Panc1 (cell line): Measurements from ENCODE around the gene DSCAML1. TPM values are rescaled to one million over a fixed set of nuclear protein-coding genes. Genes with fewer than 3 reads are reported as not detected.

Experiments used
- ATAC-seq: fragments of 200-7000 bp; cut with Tn5 transposase; 2 replicates; pipeline ENCODE4 v1.9.1; 2020; ENCODE audit warnings: mild to moderate bottlenecking, moderate library complexity
- BruUV-seq: library from RNA; stranded (reverse); fragments of 400-500 nt; replicated peaks from 2 replicates; lab custom pipeline; 2021; lab: Mats Ljungman, UMichigan
- CTCF ChIA-PET: fragments of 300-600 bp; sonication (Branson Sonifier 250); formaldehyde crosslinking; loops from one replicate; lab custom pipeline; 2022; ENCODE audit warnings: antibody characterized with exemption; lab: Charles Lee
- POLR2A ChIA-PET: fragments of 300-600 bp; sonication (Branson Sonifier 250); formaldehyde crosslinking; loops from one replicate; lab custom pipeline; 2022; ENCODE audit warnings: antibody characterized with exemption; lab: Charles Lee
- DNase-seq: peaks from one replicate; pipeline ENCODE4 v3.0.0-alpha.2; 2010; ENCODE audit warnings: low read depth, low spot score
- H3K27ac ChIP-seq: 2 replicates; pipeline ENCODE4 v1.5.1; 2011; ENCODE audit warnings: mild to moderate bottlenecking, low read length, inconsistent platforms
- H3K27me3 ChIP-seq: fragments of 200-500 bp; sonication (Bioruptor generic); 2 replicates; pipeline ENCODE4 v1.6.0; 2014; ENCODE audit warnings: low read length, inconsistent platforms; ENCODE audit not compliant: control insufficient read depth, insufficient read depth
- H3K36me3 ChIP-seq: fragments of 200-500 bp; sonication (Bioruptor generic); 2 replicates; pipeline ENCODE4 v1.5.1; 2014; ENCODE audit warnings: inconsistent platforms, mild to moderate bottlenecking, low read length, moderate library complexity; ENCODE audit not compliant: control insufficient read depth, insufficient read depth
- H3K4me1 ChIP-seq: 2 replicates; pipeline ENCODE4 v1.5.1; 2011; ENCODE audit warnings: inconsistent platforms, mild to moderate bottlenecking, low read length, moderate library complexity; ENCODE audit not compliant: control insufficient read depth, insufficient read depth
- H3K4me3 ChIP-seq, 2 experiments: 2 replicates each; pipeline ENCODE4 v1.5.1; 2011 to 2012; ENCODE audit warnings: low read depth in 2 of 2, low read length in 2 of 2, mild to moderate bottlenecking in 2 of 2, inconsistent platforms in 1 of 2, moderate library complexity in 1 of 2
- H3K9me3 ChIP-seq: fragments of 200-500 bp; sonication (Bioruptor generic); 2 replicates; pipeline ENCODE4 v1.5.1; 2014; ENCODE audit warnings: low read depth, mild to moderate bottlenecking, inconsistent platforms, low read length, moderate library complexity; ENCODE audit not compliant: control insufficient read depth, insufficient read depth
- CTCF ChIP-seq: fragments of 450-650 bp; IDR thresholded peaks from 2 replicates; pipeline ENCODE4 v1.5.1; 2017; ENCODE audit warnings: mild to moderate bottlenecking
- POLR2AphosphoS5 ChIP-seq: IDR thresholded peaks from 2 replicates; pipeline ENCODE4 v1.6.1; 2012; ENCODE audit warnings: mild to moderate bottlenecking, low read depth, low read length, moderate library complexity
- REST ChIP-seq, 2 experiments: IDR thresholded peaks; 2 replicates each; pipeline ENCODE4 v1.6.1; 2011 to 2012; ENCODE audit warnings: low read depth in 2 of 2, control low read depth in 1 of 2, low read length in 1 of 2, mild to moderate bottlenecking in 1 of 2, moderate library complexity in 1 of 2; ENCODE audit not compliant: insufficient read depth in 1 of 2
- SIN3A ChIP-seq: IDR thresholded peaks from 2 replicates; pipeline ENCODE4 v1.6.1; 2012; ENCODE audit warnings: low read depth, mild to moderate bottlenecking, low read length, moderate library complexity, borderline replicate concordance; ENCODE audit not compliant: insufficient read depth
- TCF7L2 ChIP-seq: IDR thresholded peaks from 2 replicates; pipeline ENCODE4 v1.6.1; 2011; ENCODE audit warnings: mild to moderate bottlenecking, low read depth, low read length, inconsistent platforms
- in situ Hi-C: cut with HindIII; loops from 2 replicates; pipeline ENCODE4 v1.10.0; 2016; ENCODE audit warnings: low sequenced_read_pairs, low pct_unique_long_range_greater_than_20kb
- intact Hi-C: fragments of 100-400 bp; cut with micrococcal nuclease; formaldehyde crosslinking; loops from one replicate; pipeline ENCODE4 v1.10.0; 2022; ENCODE audit not compliant: unreplicated experiment
- total RNA-seq: library from RNA; stranded (reverse); gene quantifications from one replicate; pipeline ENCODE4 v1.2.1, GENCODE V29; 2021; ENCODE audit not compliant: unreplicated experiment

Gene DSCAML1
- total RNA-seq, 1 experiment from 2014 or later: 1.6 TPM

GRCh38 chr11:117803896-117804295, 6.9 kb upstream of the DSCAML1 start:
- H3K4me3 ChIP-seq: no peak overlapping the region
- ChIA-PET CTCF (no interaction called here), POLR2A (no interaction called here)
- in situ Hi-C loops (loop anchor here (25.0 kb wide), 1 partner anchor 367 kb away; no protein-coding TSS in a partner anchor), intact Hi-C loops (no loop called here)
- ATAC-seq (no peak), DNase-seq (no peak)
- BruUV-seq: no TSS peak
- TF ChIP-seq POLR2AphosphoS5 (no peak), TCF7L2 (no peak), CTCF (no peak), SIN3A (no peak), REST (IDR thresholded peaks at IDR 0.05; ENCODE audit: insufficient read depth in 1 of 2, low read depth in 2 of 2, low read length in 1 of 2) (no peak)
- H3K9me3 ChIP-seq: no peaks in the 10 kb centered on the region
- peaks cover 19% of the 10 kb centered on the region for H3K27me3 ChIP-seq
- no peaks in the 10 kb centered on the region for H3K4me1 ChIP-seq
- H3K27ac ChIP-seq: no peak overlapping the region
- no peaks in the 10 kb centered on the region for H3K36me3 ChIP-seq

- in situ Hi-C loops: loop anchor here (25.0 kb wide), 1 partner anchor 362 kb away; no protein-coding TSS in a partner anchor
- intact Hi-C loops: no loop called here
Measured at GRCh38 chr11:117799634-117800033, 2.6 kb upstream of the DSCAML1 start.

More at GRCh38 chr11:117799634-117800033, 2.6 kb upstream of the DSCAML1 start:
- ChIA-PET POLR2A (no interaction called here), CTCF (interaction anchor here (0.6 to 1.2 kb wide), 2 partner anchors 18 to 373 kb away, joined by 3 to 4 read pairs; no protein-coding TSS in a partner anchor)
- Histone ChIP-seq H3K4me3 (no peak overlapping the region), H3K4me1 (peaks cover 10% of the 10 kb centered on the region), H3K9me3 (no peaks in the 10 kb centered on the region), H3K27ac (no peak overlapping the region), H3K27me3 (peaks cover 36% of the 10 kb centered on the region), H3K36me3 (no peaks in the 10 kb centered on the region; the same call in 1 of the 2 replicates)
- BruUV-seq: no TSS peak
- ATAC-seq (no peak), DNase-seq (no peak)
- TF ChIP-seq SIN3A (no peak), POLR2AphosphoS5 (no peak), TCF7L2 (no peak), CTCF (no peak), REST (IDR thresholded peaks at IDR 0.05; ENCODE audit: insufficient read depth in 1 of 2, low read depth in 2 of 2, low read length in 1 of 2) (no peak)
